NT2/D1 (cell line): ENCODE data around the gene MMP20.

Source experiments
- YY1 ChIP-seq: IDR thresholded peaks from 2 replicates; pipeline ENCODE4 v1.6.1; 2011; ENCODE audit not compliant: insufficient read length, insufficient read depth
- ZNF274 ChIP-seq: IDR thresholded peaks from 2 replicates; pipeline ENCODE4 v1.6.1; 2011; ENCODE audit warnings: mild to moderate bottlenecking, low read depth, low read length

- TF ChIP-seq ZNF274 (no peak), YY1 (no peak)
Observed at GRCh38 chr11:102604875-102605274, 20.3 kb downstream of the MMP20 start.
